ENCODE measurements around the gene ELF4.

DNA sequence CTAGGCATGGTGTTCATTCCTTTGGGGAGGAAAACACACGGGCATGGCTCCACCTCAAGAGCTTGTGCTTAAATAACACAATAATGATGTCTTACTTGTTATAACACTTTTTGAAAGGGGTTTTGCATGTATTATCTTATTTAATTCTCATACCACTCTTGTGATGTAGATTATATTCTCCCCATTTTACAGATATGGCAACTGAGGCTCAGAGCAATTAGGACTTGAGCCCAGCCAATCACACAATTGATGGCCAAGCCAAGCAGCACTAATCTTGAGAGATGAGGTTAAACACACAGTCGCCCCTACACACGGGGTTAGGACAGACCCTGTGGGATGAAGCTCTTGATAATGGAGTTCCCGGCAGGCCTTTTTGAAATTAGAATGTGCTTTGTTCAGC is 82.7 kb downstream of the ELF4 start:
- TF ChIP-seq, protein P1, sequence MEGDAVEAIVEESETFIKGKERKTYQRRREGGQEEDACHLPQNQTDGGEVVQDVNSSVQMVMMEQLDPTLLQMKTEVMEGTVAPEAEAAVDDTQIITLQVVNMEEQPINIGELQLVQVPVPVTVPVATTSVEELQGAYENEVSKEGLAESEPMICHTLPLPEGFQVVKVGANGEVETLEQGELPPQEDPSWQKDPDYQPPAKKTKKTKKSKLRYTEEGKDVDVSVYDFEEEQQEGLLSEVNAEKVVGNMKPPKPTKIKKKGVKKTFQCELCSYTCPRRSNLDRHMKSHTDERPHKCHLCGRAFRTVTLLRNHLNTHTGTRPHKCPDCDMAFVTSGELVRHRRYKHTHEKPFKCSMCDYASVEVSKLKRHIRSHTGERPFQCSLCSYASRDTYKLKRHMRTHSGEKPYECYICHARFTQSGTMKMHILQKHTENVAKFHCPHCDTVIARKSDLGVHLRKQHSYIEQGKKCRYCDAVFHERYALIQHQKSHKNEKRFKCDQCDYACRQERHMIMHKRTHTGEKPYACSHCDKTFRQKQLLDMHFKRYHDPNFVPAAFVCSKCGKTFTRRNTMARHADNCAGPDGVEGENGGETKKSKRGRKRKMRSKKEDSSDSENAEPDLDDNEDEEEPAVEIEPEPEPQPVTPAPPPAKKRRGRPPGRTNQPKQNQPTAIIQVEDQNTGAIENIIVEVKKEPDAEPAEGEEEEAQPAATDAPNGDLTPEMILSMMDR (conservative IDR thresholded peaks at IDR 0.05 in 1 of 2, IDR thresholded peaks at IDR 0.05 in 1 of 2; ENCODE audit: low read depth in 1 of 2, low read length in 2 of 2): no peak
- no peak for TF ChIP-seq EZH2 (IDR thresholded peaks at IDR 0.05; ENCODE audit: low read length, missing control alignments)
